OCI-LY3 (cell line): ENCODE measurements around the gene FAR1.
A peak's percentile ranks its signal among the peaks of the same experiment; 100 is the strongest.

Experiments
- H2AFZ ChIP-seq: fragments of 200-600, 300-600 bp; shearing (Covaris generic); 2 replicates; pipeline ENCODE4 v1.6.0; 2014; ENCODE audit warnings: antibody characterized with exemption, low read depth, low read length
- H3K27ac ChIP-seq: fragments of 200-600, 300-600 bp; sonication (generic); 2 replicates; pipeline ENCODE4 v1.5.1; 2014; ENCODE audit warnings: mild to moderate bottlenecking, low read length, moderate library complexity, mixed read lengths
- H3K27me3 ChIP-seq: fragments of 200-600, 300-600 bp; sonication (generic); 2 replicates; pipeline ENCODE4 v1.6.1; 2014; ENCODE audit warnings: low read depth, low read length, mixed read lengths
- H3K36me3 ChIP-seq: fragments of 200-600, 300-600 bp; sonication (generic); replicated peaks from 2 replicates; pipeline ENCODE3; 2014; ENCODE audit warnings: low read depth, low read length, mixed read lengths
- H3K4me1 ChIP-seq: fragments of 300-600, 200-600 bp; sonication (generic); 2 replicates; pipeline ENCODE4 v1.6.1; 2014; ENCODE audit warnings: low read length, mixed read lengths
- H3K4me2 ChIP-seq: fragments of 200-600, 300-600 bp; sonication (generic); 2 replicates; pipeline ENCODE4 v1.6.1; 2014; ENCODE audit warnings: low read length, mixed read lengths
- H3K4me3 ChIP-seq: fragments of 300-600, 200-600 bp; sonication (generic); 2 replicates; pipeline ENCODE4 v1.5.1; 2014; ENCODE audit warnings: antibody characterized with exemption, mild to moderate bottlenecking, low read length, moderate library complexity
- H3K79me2 ChIP-seq: fragments of 300-600, 200-600 bp; shearing (Covaris generic); 2 replicates; pipeline ENCODE4 v1.6.1; 2014; ENCODE audit warnings: mild to moderate bottlenecking, low read length, mixed read lengths
- H3K9ac ChIP-seq: fragments of 300-600, 200-600 bp; shearing (Covaris generic); 2 replicates; pipeline ENCODE4 v1.6.0; 2014; ENCODE audit warnings: mild to moderate bottlenecking, low read length, moderate library complexity
- H3K9me3 ChIP-seq: fragments of 200-600, 300-600 bp; shearing (Covaris generic); 2 replicates; pipeline ENCODE4 v1.6.1; 2014; ENCODE audit warnings: low read length, mixed read lengths; ENCODE audit not compliant: insufficient read depth
- H4K20me1 ChIP-seq: fragments of 200-600, 300-600 bp; sonication (generic); 2 replicates; pipeline ENCODE4 v1.6.1; 2016; ENCODE audit warnings: low read length, mixed read lengths; ENCODE audit not compliant: insufficient read depth
- EZH2phosphoT487 ChIP-seq: fragments of 200-600 bp; shearing (Covaris generic); IDR thresholded peaks from 2 replicates; pipeline ENCODE4 v1.6.1; 2018; ENCODE audit warnings: antibody characterized with exemption, mixed run types, low read depth
- TF ChIP-seq, protein P1 (sequence below): fragments of 200-600, 300-600 bp; sonication (generic); IDR thresholded peaks from 2 replicates; pipeline ENCODE4 v1.5.1; 2014; ENCODE audit warnings: antibody characterized with exemption, low read length, low read depth

Gene FAR1

DNA sequence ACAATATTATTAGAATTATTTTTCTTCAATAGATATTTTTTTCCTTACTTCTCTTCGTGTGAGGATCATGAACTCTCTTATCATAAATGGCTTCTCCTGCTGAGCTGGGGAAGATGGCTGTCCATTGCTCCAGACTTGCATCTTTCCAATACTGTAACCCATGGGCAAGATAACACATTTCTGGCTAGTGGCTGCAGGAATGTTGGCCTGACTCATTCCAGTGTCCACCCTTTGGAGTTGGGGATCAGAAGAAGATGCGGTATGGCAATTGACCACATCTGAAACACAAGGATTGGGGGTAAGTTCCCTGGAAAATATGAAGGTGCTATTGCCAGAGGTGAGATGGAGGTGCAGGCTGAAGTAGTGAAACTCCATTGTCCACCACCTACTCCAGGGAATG lies 92.8 kb downstream of the FAR1 start:
- Histone ChIP-seq H3K79me2 (no peaks in the 10 kb centered on the region), H3K36me3 (no peaks in the 10 kb centered on the region), H3K4me3 (no peak overlapping the region), H3K4me1 (no peaks in the 10 kb centered on the region), H2AFZ (no peak overlapping the region), H3K9me3 (no peaks in the 10 kb centered on the region), H3K4me2 (no peak overlapping the region), H3K9ac (no peak overlapping the region), H3K27ac (no peak overlapping the region), H3K27me3 (no peaks in the 10 kb centered on the region), H4K20me1 (no peaks in the 10 kb centered on the region)
- TF ChIP-seq EZH2phosphoT487, result no peak
- TF ChIP-seq, protein P1, sequence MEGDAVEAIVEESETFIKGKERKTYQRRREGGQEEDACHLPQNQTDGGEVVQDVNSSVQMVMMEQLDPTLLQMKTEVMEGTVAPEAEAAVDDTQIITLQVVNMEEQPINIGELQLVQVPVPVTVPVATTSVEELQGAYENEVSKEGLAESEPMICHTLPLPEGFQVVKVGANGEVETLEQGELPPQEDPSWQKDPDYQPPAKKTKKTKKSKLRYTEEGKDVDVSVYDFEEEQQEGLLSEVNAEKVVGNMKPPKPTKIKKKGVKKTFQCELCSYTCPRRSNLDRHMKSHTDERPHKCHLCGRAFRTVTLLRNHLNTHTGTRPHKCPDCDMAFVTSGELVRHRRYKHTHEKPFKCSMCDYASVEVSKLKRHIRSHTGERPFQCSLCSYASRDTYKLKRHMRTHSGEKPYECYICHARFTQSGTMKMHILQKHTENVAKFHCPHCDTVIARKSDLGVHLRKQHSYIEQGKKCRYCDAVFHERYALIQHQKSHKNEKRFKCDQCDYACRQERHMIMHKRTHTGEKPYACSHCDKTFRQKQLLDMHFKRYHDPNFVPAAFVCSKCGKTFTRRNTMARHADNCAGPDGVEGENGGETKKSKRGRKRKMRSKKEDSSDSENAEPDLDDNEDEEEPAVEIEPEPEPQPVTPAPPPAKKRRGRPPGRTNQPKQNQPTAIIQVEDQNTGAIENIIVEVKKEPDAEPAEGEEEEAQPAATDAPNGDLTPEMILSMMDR, result no peak

DNA sequence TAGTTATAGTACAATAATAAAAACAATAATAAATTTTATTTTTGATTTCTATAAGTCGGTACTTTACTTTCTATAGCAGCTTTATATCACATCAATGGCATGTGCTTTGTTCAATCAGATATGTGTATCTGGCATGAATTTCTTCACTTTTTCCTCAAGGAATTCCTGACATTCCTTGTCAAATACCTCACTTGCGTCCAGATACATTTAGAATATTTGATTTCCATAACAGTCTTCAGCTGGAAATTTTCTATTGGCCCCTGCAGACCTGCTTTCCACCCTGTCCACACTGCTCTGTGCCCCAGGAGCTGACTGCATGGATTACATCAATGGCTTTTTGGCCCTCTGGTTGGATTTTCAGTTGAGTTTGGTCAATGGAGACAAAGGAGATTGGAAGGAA lies 93.2 kb downstream of the FAR1 start:
- Histone ChIP-seq H3K36me3 (no peaks in the 10 kb centered on the region), H3K27me3 (no peaks in the 10 kb centered on the region), H3K4me3 (no peak overlapping the region), H2AFZ (no peak overlapping the region), H3K9ac (no peak overlapping the region), H3K4me2 (no peak overlapping the region), H3K27ac (no peak overlapping the region), H3K79me2 (no peaks in the 10 kb centered on the region), H4K20me1 (no peaks in the 10 kb centered on the region), H3K9me3 (no peaks in the 10 kb centered on the region), H3K4me1 (no peaks in the 10 kb centered on the region)
- no peak for TF ChIP-seq EZH2phosphoT487
- TF ChIP-seq, protein P1, result no peak

DNA sequence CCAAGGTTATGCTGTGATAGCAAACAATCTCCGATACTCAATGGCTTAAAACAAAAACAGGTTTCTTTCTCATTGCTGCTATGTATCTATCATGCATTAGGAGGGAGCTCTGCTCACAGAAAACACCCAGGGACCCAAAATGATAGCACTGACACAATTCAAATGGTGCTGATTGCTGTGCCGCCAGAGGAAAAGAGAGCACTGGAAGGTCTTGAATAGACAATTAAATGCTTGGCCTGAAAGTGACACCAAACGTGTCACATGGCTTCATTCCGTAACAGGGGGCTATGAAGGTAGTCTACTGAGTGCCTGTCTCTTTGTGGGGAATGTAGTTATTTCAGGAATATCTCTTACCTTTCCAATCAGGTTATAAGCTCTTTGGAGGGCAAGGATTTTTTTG lies 94.2 kb downstream of the FAR1 start:
- Histone ChIP-seq H3K79me2 (no peaks in the 10 kb centered on the region), H4K20me1 (no peaks in the 10 kb centered on the region), H2AFZ (peak overlapping the region; percentile 49; the same call in 1 of the 2 replicates), H3K27me3 (no peaks in the 10 kb centered on the region), H3K4me1 (no peaks in the 10 kb centered on the region), H3K9ac (no peak overlapping the region), H3K36me3 (no peaks in the 10 kb centered on the region), H3K9me3 (no peaks in the 10 kb centered on the region), H3K27ac (no peak overlapping the region), H3K4me2 (no peak overlapping the region), H3K4me3 (no peak overlapping the region)
- no peak for TF ChIP-seq EZH2phosphoT487
- TF ChIP-seq, protein P1, result no peak

DNA sequence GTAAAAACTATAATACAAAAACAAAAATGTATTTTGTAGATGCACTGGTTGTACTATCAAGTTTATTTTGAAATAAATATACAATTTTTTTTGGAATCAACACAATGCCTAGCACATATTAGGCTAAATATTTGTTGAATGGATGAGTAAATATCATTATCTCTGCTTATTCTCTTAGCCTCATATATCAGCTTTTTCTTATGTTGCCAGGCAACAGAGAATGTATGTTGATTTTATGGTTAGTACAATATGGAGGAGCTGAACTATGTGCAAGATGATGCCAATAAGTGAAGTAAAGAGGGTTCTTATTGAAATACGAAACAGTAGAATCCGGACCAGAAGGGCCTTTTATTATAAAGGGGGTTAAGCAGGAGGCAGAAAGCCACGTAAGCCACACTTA lies 94.9 kb downstream of the FAR1 start:
- no peaks in the 10 kb centered on the region for H3K79me2 ChIP-seq
- H3K4me3 ChIP-seq, result no peak overlapping the region
- H2AFZ ChIP-seq, result no peak overlapping the region
- H3K36me3 ChIP-seq, result no peaks in the 10 kb centered on the region
- H3K27ac ChIP-seq, result no peak overlapping the region
- no peaks in the 10 kb centered on the region for H3K4me1 ChIP-seq
- no peak overlapping the region for H3K9ac ChIP-seq
- TF ChIP-seq, protein P1, result no peak
- no peak for TF ChIP-seq EZH2phosphoT487
- no peaks in the 10 kb centered on the region for H3K9me3 ChIP-seq
- H3K4me2 ChIP-seq, result no peak overlapping the region
- H4K20me1 ChIP-seq, result no peaks in the 10 kb centered on the region
- H3K27me3 ChIP-seq, result no peaks in the 10 kb centered on the region
